GM12891 (cell line): ENCODE results near the gene UTS2.

Source experiments
- POLR2A ChIP-seq: IDR thresholded peaks from 2 replicates; pipeline ENCODE4 v1.6.1; 2011; ENCODE audit warnings: low read depth, low read length, control low read depth
- POLR2AphosphoS5 ChIP-seq: IDR thresholded peaks from 2 replicates; pipeline ENCODE4 v1.6.1; 2011; ENCODE audit warnings: low read depth, low read length, control low read depth
- TAF1 ChIP-seq: IDR thresholded peaks from 2 replicates; pipeline ENCODE4 v1.6.1; 2011; ENCODE audit warnings: low read depth, low read length, control low read depth

DNA sequence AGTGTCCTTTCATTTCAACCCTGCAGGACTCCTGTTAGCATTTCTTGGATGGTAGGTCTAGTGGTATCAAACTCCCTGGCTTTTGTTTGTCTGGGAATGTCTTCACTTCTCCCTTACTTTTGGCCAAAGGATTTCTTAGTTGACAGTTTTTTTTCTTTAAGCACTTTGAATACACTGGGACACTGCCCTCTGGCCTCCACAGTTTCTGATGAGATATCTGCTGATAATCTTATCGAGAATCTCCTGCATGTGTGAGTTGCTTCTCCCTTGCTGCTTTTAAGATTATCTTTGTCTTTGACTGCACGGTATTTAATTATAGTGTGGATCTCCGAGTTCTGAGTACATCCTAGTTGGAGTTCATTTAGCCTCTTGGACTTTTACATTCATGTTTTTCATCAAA is 13.3 kb downstream of the UTS2 start:
- no peak for TF ChIP-seq TAF1
- TF ChIP-seq POLR2A: no peak
- TF ChIP-seq POLR2AphosphoS5: no peak
